Heart left ventricle (tissue), 16 donors: Measurements from ENCODE around the gene IPO9. TPM values are rescaled to one million over a fixed set of nuclear protein-coding genes. Genes with fewer than 3 reads are reported as not detected.
A peak's percentile ranks its signal among the peaks of the same experiment; 100 is the strongest.

Experiments used
- ATAC-seq, 4 donors: fragments of 200-7000 bp; cut with Tn5 transposase; one replicate each; pipeline ENCODE4 v1.9.1; 2020 to 2022; ENCODE audit warnings: moderate library complexity in 4 of 4, mild to moderate bottlenecking in 3 of 4, moderate number of reproducible peaks in 1 of 4
- DNase-seq, 5 donors: peaks; one replicate each; pipeline ENCODE4 v3.0.0-alpha.2; 2020
- H3K27ac ChIP-seq, 12 donors: fragments of 200-600 bp; sonication (generic) in 4 of 12; one replicate each; pipeline versions ENCODE4 v1.5.0 to v1.8.0; 2016 to 2022; ENCODE audit warnings: mild to moderate bottlenecking in 2 of 12
- H3K27me3 ChIP-seq, 9 donors: fragments of 200-600 bp; sonication (generic) in 2 of 9; one replicate each; pipeline versions ENCODE4 v1.5.1 to v1.8.0; 2016 to 2022; ENCODE audit warnings: mild to moderate bottlenecking in 3 of 9
- H3K36me3 ChIP-seq, 9 donors: fragments of 200-600 bp; sonication (generic) in 2 of 9; one replicate each; pipeline versions ENCODE4 v1.5.0 to v1.8.0; 2018 to 2022; ENCODE audit warnings: mild to moderate bottlenecking in 2 of 9
- H3K4me1 ChIP-seq, 12 donors: fragments of 200-600 bp; sonication (generic) in 4 of 12; one replicate each; pipeline versions ENCODE4 v1.5.0 to v1.8.0; 2016 to 2022; ENCODE audit warnings: mild to moderate bottlenecking in 3 of 12
- H3K4me3 ChIP-seq, 12 donors: fragments of 200-600 bp; sonication (generic) in 4 of 12; one replicate each; pipeline versions ENCODE4 v1.5.0 to v1.8.0; 2017 to 2022; ENCODE audit warnings: mild to moderate bottlenecking in 9 of 12, moderate library complexity in 4 of 12
- H3K9me3 ChIP-seq, 12 donors: fragments of 200-600 bp; sonication (generic) in 4 of 12; one replicate each; pipeline versions ENCODE4 v1.5.0 to v1.8.0; 2016 to 2022; ENCODE audit warnings: mild to moderate bottlenecking in 1 of 12
- CTCF ChIP-seq, 12 donors: fragments of 200-600 bp; sonication (generic) in 4 of 12; IDR thresholded peaks; one replicate each; pipeline versions ENCODE4 v1.5.0 to v1.8.0; 2018 to 2022; ENCODE audit warnings: antibody characterized with exemption in 12 of 12, mild to moderate bottlenecking in 5 of 12
- POLR2A ChIP-seq, 2 donors: fragments of 450-650 bp; IDR thresholded peaks; one replicate each; pipeline ENCODE4 v1.6.1; 2017; ENCODE audit warnings: antibody characterized with exemption in 2 of 2, mild to moderate bottlenecking in 2 of 2, moderate library complexity in 2 of 2
- WGBS, 4 donors: extraction: QIAGEN DNeasy Blood & Tissue Kit in 2 of 4; methylation state at CpG; one replicate each; pipeline versions ENCODE4 v1.1.5 to v1.1.7; 2013 to 2018; 5-methylcytosine and 5-hydroxymethylcytosine counted together
- intact Hi-C, 10 donors: fragments of 100-400 bp; cut with DNase I; formaldehyde crosslinking; loops; one replicate each; pipeline versions ENCODE4 v1.11.1 to v1.14.2; 2022
- polyA plus RNA-seq, 2 donors: library from polyadenylated mRNA; stranded (reverse); fragments of 200-250 nt; gene quantifications; one replicate each; pipeline ENCODE4 v1.2.3, GENCODE V29; 2013
- total RNA-seq, 9 donors: library from RNA; depleted of rRNA in 2 of 9; stranded (reverse); fragments of >200 nt in 2 of 9; fragmentation: NEBNext Ultra II Directional in 3 of 9; extraction: Animal tissue kit (Norgen Biotek cat#: 25700) in 3 of 9; gene quantifications; one replicate each; pipeline versions ENCODE4 v1.1.0 to v1.2.4, GENCODE V29; 2016 to 2023
- donor health status: ischemic (EF 13 %, LVEDD 7.1; RV severe dilation, severe dysfunction).
- donor health status: healthy with polysubstance abuse.
- donor health status: DM: no; HTN: yes; CAD: no.
- donor health status: DM: no; HTN: no; CAD: no.
- donor health status: ischemic (EF 25% LVEDD 6.9; RV normal size, moderate dysfunction).
- donor health status: ischemic (EF 25% LVEDD 5.7; RV mildly dilated, moderate dysfunction).
- donor health status: healthy.
- donor health status: DM: yes; HTN: yes; CAD: no.
- donor health status: ischemic (EF 35%, LVEDD 5.7; RV mildly dilated, moderate dysfunction).
- donor health status: nonischemic (EF 11% LVEDD 7.7; RV severe dilation, severe dysfunction).
- donor health status: DM: yes; HTN: yes; CAD: no.
- donor health status: PGD.
- donor health status: ischemic (EF 29% LVEDD 5.4; RV normal size, mild dysfunction).
- donor health status: nonischemic (EF 23%, LVEDD 6.1; RV moderate dilation, normal function).

Gene IPO9
- total and polyA plus RNA-seq, 11 donors, result 9.8 to 35.4 (median 22.9) TPM

- ATAC-seq (no peak), DNase-seq (no peak)
- no peak for TF ChIP-seq POLR2A (IDR thresholded peaks at IDR 0.05)
- no peak for TF ChIP-seq CTCF (IDR thresholded peaks at IDR 0.05)
- 77 to 86% (median 84%) methylated on average over 5 of the region's 5 CpGs for WGBS, 4 donors
- intact Hi-C loops, result no loop called here
- Histone ChIP-seq H3K36me3 (peaks cover 6 to 100% (median 97%) of the 10 kb centered on the region in 9 donors), H3K9me3 (no peaks in the 10 kb centered on the region), H3K27me3 (no peaks in the 10 kb centered on the region), H3K4me3 (no peak overlapping the region), H3K27ac (no peak overlapping the region), H3K4me1 (peaks cover 0 to 7% (median 0%) of the 10 kb centered on the region in 12 donors)
Observed at GRCh38 chr1:201809876-201810275, 19.1 kb upstream of the IPO9 start.

GRCh38 chr1:201810466-201811216 lies 18.3 kb upstream of the IPO9 start:
- ATAC-seq, result no peak
- TF ChIP-seq CTCF (IDR thresholded peaks at IDR 0.05) (no peak), POLR2A (IDR thresholded peaks at IDR 0.05) (no peak)
- WGBS, 4 donors, result 93 to 96% (median 94%) methylated on average over 19 of the region's 19 CpGs
- peak in 1 of 5 donors; percentile 9 for DNase-seq
- Histone ChIP-seq H3K4me3 (no peak overlapping the region), H3K27ac (no peak overlapping the region), H3K27me3 (no peaks in the 10 kb centered on the region), H3K9me3 (no peaks in the 10 kb centered on the region), H3K36me3 (peaks cover 6 to 100% (median 97%) of the 10 kb centered on the region in 9 donors), H3K4me1 (peaks cover 0 to 7% (median 0%) of the 10 kb centered on the region in 12 donors)
- intact Hi-C loops, result no loop called here

- no peaks in the 10 kb centered on the region for H3K9me3 ChIP-seq
- intact Hi-C loops, result no loop called here
- TF ChIP-seq POLR2A (IDR thresholded peaks at IDR 0.05), result no peak
- TF ChIP-seq CTCF (IDR thresholded peaks at IDR 0.05), result no peak
- no peak overlapping the region for H3K4me3 ChIP-seq
- ATAC-seq (no peak), DNase-seq (no peak)
- peaks cover 0 to under 1% (median 0%) of the 10 kb centered on the region in 12 donors for H3K4me1 ChIP-seq
- peaks cover 6 to 100% (median 100%) of the 10 kb centered on the region in 9 donors for H3K36me3 ChIP-seq
- H3K27ac ChIP-seq, result no peak overlapping the region
- H3K27me3 ChIP-seq, result no peaks in the 10 kb centered on the region
Observed at GRCh38 chr1:201813226-201813625, 15.7 kb upstream of the IPO9 start.

GRCh38 chr1:201816309-201816854 lies 12.6 kb upstream of the IPO9 start:
- TF ChIP-seq POLR2A (IDR thresholded peaks at IDR 0.05) (no peak), CTCF (IDR thresholded peaks at IDR 0.05) (no peak)
- ATAC-seq (no peak), DNase-seq (no peak)
- intact Hi-C loops, result no loop called here
- Histone ChIP-seq H3K4me3 (no peak overlapping the region), H3K4me1 (peaks cover 0 to 11% (median 1%) of the 10 kb centered on the region in 12 donors), H3K36me3 (peaks cover 4 to 100% (median 99%) of the 10 kb centered on the region in 9 donors), H3K27me3 (no peaks in the 10 kb centered on the region), H3K9me3 (no peaks in the 10 kb centered on the region), H3K27ac (no peak overlapping the region)
- WGBS, 4 donors, result 87 to 90% (median 88%) methylated on average over 7 of the region's 7 CpGs
